Measurements from ENCODE around the gene CCDC102A. TPM values are rescaled to one million over a fixed set of nuclear protein-coding genes. Genes with fewer than 3 reads are reported as not detected.

The CCDC102A gene
- total and polyA plus RNA-seq, 9 of the 15 experiments (the other 6 are each of a cell fraction or from before 2014, with no cell fraction given) = 0.03 to 4.9 (median 1.4) TPM

GRCh38 chr16:57585051-57585687 lies 48.8 kb upstream of the CCDC102A start:
- in situ Hi-C loops (cut with MboI) = loop anchor here (5.0 kb wide), 1 partner anchor 62 kb away; no protein-coding TSS in a partner anchor
- ATAC-seq (no peak), FAIRE-seq (no peak)

DNA sequence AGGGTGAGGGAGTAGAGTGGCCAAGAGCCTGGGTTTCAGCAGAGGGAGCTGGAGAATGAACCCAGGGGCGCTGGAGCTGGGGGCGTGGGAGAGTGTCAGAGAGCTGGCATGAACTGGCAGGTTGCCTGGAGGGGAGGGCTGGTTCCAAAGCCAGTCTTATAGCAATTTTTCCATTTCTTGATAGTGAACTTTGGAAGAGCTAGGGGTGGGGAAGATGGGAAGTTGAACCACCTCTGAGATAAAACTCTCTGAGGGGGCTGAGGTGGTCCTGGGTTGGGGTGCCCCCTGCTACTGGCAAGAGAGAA lies 42.9 kb upstream of the CCDC102A start:
- in situ Hi-C loops (cut with MboI) = no loop called here
- peaks cover 0 to 16% of the 10 kb centered on the region in 2 experiments; a peak in 3 of 5 replicates for H3K4me1 ChIP-seq (replicated peaks in 1 of 2; ENCODE audit: control insufficient read depth in 2 of 2, insufficient read depth in 2 of 2, low read length in 2 of 2)
- H3K36me3 ChIP-seq (ENCODE audit: control insufficient read depth, insufficient read depth, low read length) = no peaks in the 10 kb centered on the region
- ChIA-PET POLR2A (no interaction called here), CTCF (ENCODE audit: low intra/inter-chr PET ratio) (interaction anchor here (0.6 kb wide), 1 partner anchor 426 kb away, joined by 5 read pairs; no protein-coding TSS in a partner anchor)
- no peak overlapping the region for H2AFZ ChIP-seq (ENCODE audit: low read depth, low read length)
- no peak overlapping the region for H3K27ac ChIP-seq (ENCODE audit: extremely low read depth, low read depth, low read length)
- no TSS peak for BruUV-seq (replicated peaks)
- FAIRE-seq = no peak
- no peak overlapping the region for H3K9ac ChIP-seq (ENCODE audit: insufficient read depth in 1 of 2, low read depth in 2 of 2, low read length in 2 of 2)
- no peak for ATAC-seq
- DNase-seq (ENCODE audit: extremely low read depth in 1 of 4, low spot score in 3 of 4) = no peak
- no peaks in the 10 kb centered on the region for H3K9me1 ChIP-seq (ENCODE audit: control insufficient read depth, insufficient read depth, low read length)
- H3K4me2 ChIP-seq (ENCODE audit: insufficient read depth, low read length) = no peak overlapping the region
- H3K79me2 ChIP-seq (ENCODE audit: control insufficient read depth, insufficient read depth, low read length) = no peaks in the 10 kb centered on the region
- 3% methylated on average over 2 of the region's 2 CpGs for WGBS (ENCODE audit: insufficient coverage, low coverage, missing lambda C conversion rate)
- no peaks in the 10 kb centered on the region for H3K9me3 ChIP-seq (replicated peaks; ENCODE audit: control insufficient read depth, insufficient read depth, low read depth, low read length)
- intact Hi-C loops (cut with micrococcal nuclease) = loop anchor here (10.0 kb wide), 2 partner anchors 425 to 515 kb away; partner anchors contain the start of genes USB1 and ZNF319
- no peak overlapping the region for H3K4me3 ChIP-seq
- peaks cover 2 to 34% of the 10 kb centered on the region in 2 experiments; a peak in 4 of 5 replicates for H3K27me3 ChIP-seq (ENCODE audit: control insufficient read depth in 2 of 2, insufficient read depth in 2 of 2, low read length in 2 of 2)
- H4K20me1 ChIP-seq (replicated peaks; ENCODE audit: control insufficient read depth, insufficient read depth, low read length) = no peaks in the 10 kb centered on the region
- TF ChIP-seq TCF15 (CRISPR knock-in tag; IDR thresholded peaks at IDR 0.05) = no peak
- TF ChIP-seq ZNF347 (CRISPR knock-in tag; IDR thresholded peaks at IDR 0.05; ENCODE audit: low read depth) = no peak
- no peak for TF ChIP-seq CSDE1 (IDR thresholded peaks at IDR 0.05)
- no peak for TF ChIP-seq RBM34 (IDR thresholded peaks at IDR 0.05; ENCODE audit: borderline replicate concordance, insufficient read depth, low read length)
- no peak for TF ChIP-seq ZFP36 (IDR thresholded peaks at IDR 0.05; ENCODE audit: low read depth, low read length, partially characterized antibody)
- TF ChIP-seq RNF2 (IDR thresholded peaks at IDR 0.05) = no peak
- no peak for TF ChIP-seq KDM2B (CRISPR knock-in tag; IDR thresholded peaks at IDR 0.05)
- TF ChIP-seq ATF7 (IDR thresholded peaks at IDR 0.05) = no peak
- TF ChIP-seq THAP12 (CRISPR knock-in tag; IDR thresholded peaks at IDR 0.05) = no peak
- TF ChIP-seq CBFA2T2 (conservative IDR thresholded peaks at IDR 0.05) = no peak
- TF ChIP-seq STAT5B (CRISPR knock-in tag; IDR thresholded peaks at IDR 0.05) = no peak
- no peak for TF ChIP-seq SIRT6 (IDR thresholded peaks at IDR 0.05; ENCODE audit: low read depth, low read length)
- TF ChIP-seq OTX1 (CRISPR knock-in tag; IDR thresholded peaks at IDR 0.05) = no peak
- no peak for TF ChIP-seq PHF20 (IDR thresholded peaks at IDR 0.05; ENCODE audit: partially characterized antibody)

More at GRCh38 chr16:57585051-57585687, 48.8 kb upstream of the CCDC102A start:
- ChIA-PET CTCF (ENCODE audit: low intra/inter-chr PET ratio) (interaction anchor here (0.7 kb wide), 1 partner anchor 63 kb away, joined by 3 read pairs; no protein-coding TSS in a partner anchor), POLR2A (no interaction called here)
- BruUV-seq (replicated peaks) = no TSS peak
- WGBS (ENCODE audit: insufficient coverage, low coverage, missing lambda C conversion rate) = 0% methylated on average over 3 of the region's 3 CpGs
- DNase-seq (ENCODE audit: extremely low read depth in 1 of 4, low spot score in 3 of 4) = no peak
- no peak overlapping the region for H2AFZ ChIP-seq (ENCODE audit: low read depth, low read length)
- no peaks in the 10 kb centered on the region for H4K20me1 ChIP-seq (replicated peaks; ENCODE audit: control insufficient read depth, insufficient read depth, low read length)
- TF ChIP-seq ZNF140 (CRISPR knock-in tag; IDR thresholded peaks at IDR 0.05) = no peak
- no peak for TF ChIP-seq SUPT5H (IDR thresholded peaks at IDR 0.05)
- TF ChIP-seq ZNF316 (IDR thresholded peaks at IDR 0.05) = no peak
- no peak overlapping the region for H3K4me2 ChIP-seq (ENCODE audit: insufficient read depth, low read length)
- H3K4me1 ChIP-seq (replicated peaks in 1 of 2; ENCODE audit: control insufficient read depth in 2 of 2, insufficient read depth in 2 of 2, low read length in 2 of 2) = no peaks in the 10 kb centered on the region
- no peak overlapping the region for H3K9ac ChIP-seq (ENCODE audit: insufficient read depth in 1 of 2, low read depth in 2 of 2, low read length in 2 of 2)
- no peaks in the 10 kb centered on the region for H3K36me3 ChIP-seq (ENCODE audit: control insufficient read depth, insufficient read depth, low read length)
- no peaks in the 10 kb centered on the region for H3K79me2 ChIP-seq (ENCODE audit: control insufficient read depth, insufficient read depth, low read length)
- H3K4me3 ChIP-seq = no peak overlapping the region
- H3K27me3 ChIP-seq (ENCODE audit: control insufficient read depth in 2 of 2, insufficient read depth in 2 of 2, low read length in 2 of 2) = peaks cover 4 to 21% of the 10 kb centered on the region in 2 experiments; a peak in 3 of 5 replicates
- H3K27ac ChIP-seq (ENCODE audit: extremely low read depth, low read depth, low read length) = no peak overlapping the region
- no peaks in the 10 kb centered on the region for H3K9me1 ChIP-seq (ENCODE audit: control insufficient read depth, insufficient read depth, low read length)
- no peaks in the 10 kb centered on the region for H3K9me3 ChIP-seq (replicated peaks; ENCODE audit: control insufficient read depth, insufficient read depth, low read depth, low read length)
- intact Hi-C loops (cut with micrococcal nuclease) = no loop called here

Data from K562 (cell line).